IMR-90 (cell line): ENCODE results near the gene DOK6. TPM values are rescaled to one million over a fixed set of nuclear protein-coding genes. Genes with fewer than 3 reads are reported as not detected.

Experiments used
- ATAC-seq: fragments of 200-7000 bp; cut with Tn5 transposase; 2 replicates; pipeline ENCODE4 v1.9.1; 2020; ENCODE audit warnings: low read depth, mild to moderate bottlenecking, moderate library complexity
- BruUV-seq: library from RNA; stranded (reverse); fragments of 400-500 nt; replicated peaks from 2 replicates; lab custom pipeline; 2021; lab: Mats Ljungman, UMichigan
- CTCF ChIA-PET: fragments of 300-600 bp; formaldehyde crosslinking; extraction: SDS; loops from one replicate; lab custom pipeline; 2021; ENCODE audit warnings: antibody characterized with exemption; lab: Yijun Ruan, JAX
- POLR2A ChIA-PET: fragments of 300-600 bp; sonication (Branson Sonifier 250); formaldehyde crosslinking; loops from one replicate; lab custom pipeline; 2022; ENCODE audit warnings: antibody characterized with exemption; ENCODE audit not compliant: unreplicated experiment; lab: Charles Lee
- DNase-seq: peaks from one replicate; pipeline ENCODE4 v3.0.0; 2013
- H2AFZ ChIP-seq: replicated peaks from 2 replicates; pipeline ENCODE3; 2013; ENCODE audit warnings: low read length, mild to moderate bottlenecking; ENCODE audit not compliant: poor library complexity
- H2AK5ac ChIP-seq: 2 replicates; pipeline ENCODE4 v1.6.1; 2013; ENCODE audit warnings: low read depth, low read length, inconsistent platforms
- H2AK9ac ChIP-seq: replicated peaks from 2 replicates; pipeline ENCODE3; 2013; ENCODE audit warnings: mild to moderate bottlenecking, low read depth, low read length, moderate library complexity; ENCODE audit not compliant: poor library complexity
- H2BK120ac ChIP-seq: 2 replicates; pipeline ENCODE4 v1.6.1; 2013; ENCODE audit warnings: low read depth, low read length, inconsistent platforms
- H2BK15ac ChIP-seq: 3 replicates; pipeline ENCODE4 v1.6.1; 2013; ENCODE audit warnings: low read depth, low read length, inconsistent platforms
- H2BK20ac ChIP-seq: 2 replicates; pipeline ENCODE4 v1.6.1; 2013; ENCODE audit warnings: low read depth, mild to moderate bottlenecking, inconsistent platforms, low read length, moderate library complexity
- H2BK5ac ChIP-seq: 2 replicates; pipeline ENCODE4 v1.6.1; 2013; ENCODE audit warnings: mild to moderate bottlenecking, low read depth, low read length, inconsistent platforms; ENCODE audit not compliant: poor library complexity, severe bottlenecking
- H3K14ac ChIP-seq: replicated peaks from 2 replicates; pipeline ENCODE4 v1.6.1; 2013; ENCODE audit warnings: low read depth, low read length, inconsistent platforms
- H3K18ac ChIP-seq: 2 replicates; pipeline ENCODE4 v1.6.1; 2013; ENCODE audit warnings: low read depth, low read length, control low read depth
- H3K23ac ChIP-seq: 2 replicates; pipeline ENCODE4 v1.6.1; 2013; ENCODE audit warnings: low read depth, low read length, inconsistent platforms
- H3K27ac ChIP-seq: 2 replicates; pipeline ENCODE4 v1.5.1; 2013; ENCODE audit warnings: mild to moderate bottlenecking, control low read depth, low read length; ENCODE audit not compliant: insufficient read depth
- H3K27me3 ChIP-seq: 2 replicates; pipeline ENCODE4 v1.6.1; 2013; ENCODE audit warnings: low read length; ENCODE audit not compliant: control insufficient read depth, insufficient read depth
- H3K36me3 ChIP-seq: 2 replicates; pipeline ENCODE4 v1.6.1; 2013; ENCODE audit warnings: low read length, mixed read lengths; ENCODE audit not compliant: control insufficient read depth, insufficient read depth
- H3K4ac ChIP-seq: 2 replicates; pipeline ENCODE4 v1.6.1; 2013; ENCODE audit warnings: low read depth, low read length, inconsistent platforms
- H3K4me1 ChIP-seq: 2 replicates; pipeline ENCODE4 v1.6.1; 2013; ENCODE audit warnings: low read length, mixed read lengths; ENCODE audit not compliant: control insufficient read depth, insufficient read depth
- H3K4me2 ChIP-seq: 2 replicates; pipeline ENCODE4 v1.6.1; 2013; ENCODE audit warnings: low read depth, mild to moderate bottlenecking, control low read depth, low read length, moderate library complexity
- H3K4me3 ChIP-seq: 2 replicates; pipeline ENCODE4 v1.5.1; 2013; ENCODE audit warnings: low read depth, mild to moderate bottlenecking, control low read depth, low read length, moderate library complexity; ENCODE audit not compliant: insufficient read depth
- H3K56ac ChIP-seq: 2 replicates; pipeline ENCODE4 v1.6.1; 2013; ENCODE audit warnings: low read length, inconsistent platforms; ENCODE audit not compliant: insufficient read depth; ENCODE audit errors: extremely low read depth
- H3K79me1 ChIP-seq, 2 experiments: 2 replicates each; pipeline ENCODE4 v1.6.1; 2013; ENCODE audit warnings: low read length in 2 of 2, inconsistent platforms in 1 of 2, low read depth in 1 of 2
- H3K9ac ChIP-seq: 2 replicates; pipeline ENCODE4 v1.6.1; 2013; ENCODE audit warnings: low read depth, low read length, control low read depth
- H3K9me1 ChIP-seq: 2 replicates; pipeline ENCODE4 v1.6.1; 2013; ENCODE audit warnings: low read length, inconsistent platforms; ENCODE audit not compliant: insufficient read depth
- H3K9me3 ChIP-seq: 2 replicates; pipeline ENCODE4 v1.6.1; 2013; ENCODE audit warnings: low read length; ENCODE audit not compliant: control insufficient read depth, insufficient read depth
- H4K20me1 ChIP-seq: 2 replicates; pipeline ENCODE4 v1.6.1; 2013; ENCODE audit warnings: low read length, inconsistent platforms; ENCODE audit not compliant: insufficient read depth
- H4K5ac ChIP-seq: 2 replicates; pipeline ENCODE4 v1.6.1; 2013; ENCODE audit warnings: mild to moderate bottlenecking, low read depth, low read length, control low read depth
- H4K8ac ChIP-seq, 2 experiments: 2 replicates each; pipeline ENCODE4 v1.6.1; 2013; ENCODE audit warnings: low read depth in 2 of 2, low read length in 2 of 2, control low read depth in 1 of 2, inconsistent platforms in 1 of 2
- H4K91ac ChIP-seq: 2 replicates; pipeline ENCODE4 v1.6.1; 2013; ENCODE audit warnings: low read depth, low read length, inconsistent platforms; ENCODE audit not compliant: insufficient read depth
- CTCF ChIP-seq: conservative IDR thresholded peaks from 2 replicates; pipeline ENCODE4 v1.5.1; 2012; ENCODE audit warnings: mild to moderate bottlenecking, low read depth, low read length, improper control_type of control experiment
- ELK1 ChIP-seq: fragments of 150-350 bp; IDR thresholded peaks from 2 replicates; pipeline ENCODE4 v1.6.1; 2016; ENCODE audit warnings: low read depth, mild to moderate bottlenecking, low read length, moderate library complexity, borderline replicate concordance
- NFE2L2 ChIP-seq: fragments of 150-350 bp; IDR thresholded peaks from 2 replicates; pipeline ENCODE4 v1.6.1; 2016; ENCODE audit warnings: low read depth, mild to moderate bottlenecking, low read length
- RCOR1 ChIP-seq: IDR thresholded peaks from 2 replicates; pipeline ENCODE4 v1.6.1; 2012; ENCODE audit warnings: mild to moderate bottlenecking, low read length, improper control_type of control experiment; ENCODE audit not compliant: insufficient replicate concordance
- RFX5 ChIP-seq: IDR thresholded peaks from 2 replicates; pipeline ENCODE4 v1.8.0; 2012; ENCODE audit warnings: low read depth, mild to moderate bottlenecking, low read length, moderate library complexity
- USF2 ChIP-seq: fragments of 150-350 bp; IDR thresholded peaks from 2 replicates; pipeline ENCODE4 v1.6.1; 2017; ENCODE audit warnings: mild to moderate bottlenecking, antibody characterized with exemption, low read length, low read depth
- WGBS, 2 experiments: methylation state at CpG; one replicate each; pipeline versions ENCODE4 v1.1.5 to v1.1.7; 2013; ENCODE audit warnings: missing lambda C conversion rate in 2 of 2; ENCODE audit not compliant: insufficient read length in 1 of 2; ENCODE audit errors: extremely low coverage in 2 of 2; 5-methylcytosine and 5-hydroxymethylcytosine counted together
- dilution Hi-C: fragments of 300-500 bp; cut with HindIII; formaldehyde crosslinking; loops from one replicate; pipeline ENCODE4 v1.14.3; 2018; ENCODE audit warnings: low sequenced_read_pairs; ENCODE audit not compliant: unreplicated experiment
- in situ Hi-C: fragments of 300-500 bp; cut with MboI; formaldehyde crosslinking; loops from 3 replicates; pipeline ENCODE4 v1.14.3; 2019; ENCODE audit warnings: low sequenced_read_pairs, inconsistent platforms, mixed read lengths
- intact Hi-C: fragments of 100-400 bp; cut with micrococcal nuclease; formaldehyde crosslinking; loops from 2 replicates; pipeline ENCODE4 v1.10.0; 2022
- polyA plus RNA-seq, 3 experiments: library from polyadenylated mRNA; depleted of rRNA; stranded (reverse); fragments of >200 nt; gene quantifications; 2 replicates each; pipeline ENCODE4 v1.2.3, GENCODE V29; 2012; ENCODE audit warnings: low replicate concordance in 1 of 3
- total RNA-seq: library from RNA; depleted of rRNA; stranded (reverse); fragments of >200 nt; gene quantifications from 2 replicates; pipeline ENCODE4 v1.2.3, GENCODE V29; 2012

DOK6 gene
- total and polyA plus RNA-seq, 2 of the 4 experiments (the other 2 are of a cell fraction): 1.9 to 2.7 TPM

GRCh38 chr18:69755856-69756496 lies 355.3 kb downstream of the DOK6 start:
- in situ Hi-C loops (no loop called here), intact Hi-C loops (loop anchor here (10.0 kb wide), 1 partner anchor 319 kb away; no protein-coding TSS in a partner anchor), dilution Hi-C loops (no loop called here)
- ATAC-seq (no peak), DNase-seq (no peak)
- H3K4me2 ChIP-seq: no peak overlapping the region
- no peaks in the 10 kb centered on the region for H3K9me3 ChIP-seq
- no TSS peak for BruUV-seq
- no peak overlapping the region for H3K14ac ChIP-seq
- H3K18ac ChIP-seq: no peak overlapping the region
- H2BK15ac ChIP-seq: no peak overlapping the region
- H4K91ac ChIP-seq: no peak overlapping the region
- H3K23ac ChIP-seq: no peak overlapping the region
- H2AK5ac ChIP-seq: no peak overlapping the region
- no peak overlapping the region for H4K5ac ChIP-seq
- WGBS, 2 experiments: no CpG with 5 or more reads among the region's 6 CpGs
- no peak overlapping the region for H2BK5ac ChIP-seq
- H4K8ac ChIP-seq: no peak overlapping the region
- POLR2A ChIA-PET: no interaction called here
- H3K4ac ChIP-seq: no peak overlapping the region
- CTCF ChIA-PET: no interaction called here
- 0 out of 2 replicates have a peak, but pooled peaks cover 2% of the 10 kb centered on the region for H3K9me1 ChIP-seq
- TF ChIP-seq USF2: no peak
- TF ChIP-seq RFX5: no peak
- TF ChIP-seq RCOR1: no peak
- no peak for TF ChIP-seq CTCF
- TF ChIP-seq NFE2L2: no peak
- no peak for TF ChIP-seq ELK1
- H3K4me3 ChIP-seq: no peak overlapping the region
- no peak overlapping the region for H2BK20ac ChIP-seq
- H3K4me1 ChIP-seq: peaks cover 6% of the 10 kb centered on the region
- H3K56ac ChIP-seq: no peak overlapping the region
- no peaks in the 10 kb centered on the region for H3K27me3 ChIP-seq
- H2AK9ac ChIP-seq: no peak overlapping the region
- H3K9ac ChIP-seq: no peak overlapping the region
- H2BK120ac ChIP-seq: no peak overlapping the region
- H3K36me3 ChIP-seq: no peaks in the 10 kb centered on the region
- no peak overlapping the region for H2AFZ ChIP-seq
- H4K20me1 ChIP-seq: no peaks in the 10 kb centered on the region
- no peak overlapping the region for H3K27ac ChIP-seq
- no peaks in the 10 kb centered on the region for H3K79me1 ChIP-seq
